H1 (cell line): Measurements from ENCODE around the gene CA9. TPM values are rescaled to one million over a fixed set of nuclear protein-coding genes. Genes with fewer than 3 reads are reported as not detected.

Experiments
- CTCF ChIA-PET: fragments of 300-600 bp; sonication (Branson Sonifier 250); formaldehyde crosslinking; loops from one replicate; lab custom pipeline; 2021; ENCODE audit not compliant: partially characterized antibody; lab: Charles Lee
- POLR2A ChIA-PET: fragments of 300-600 bp; sonication (Branson Sonifier 250); formaldehyde crosslinking; loops from one replicate; lab custom pipeline; 2021; ENCODE audit warnings: inconsistent platforms; ENCODE audit not compliant: partially characterized antibody; lab: Charles Lee
- DNase-seq, 2 experiments: peaks; one replicate each; pipeline versions ENCODE4 v3.0.0 to v3.0.0-alpha.2; 2010 to 2022; ENCODE audit warnings: low spot score in 2 of 2, low read depth in 1 of 2, mixed read lengths in 1 of 2
- FAIRE-seq: peaks from 2 replicates; lab custom pipeline; 2011; peaks lifted over from hg19 to GRCh38; lab: Jason Lieb, UNC
- H2AFZ ChIP-seq: 2 replicates; pipeline ENCODE4 v1.8.1; 2012; ENCODE audit warnings: low read length, inconsistent platforms
- H2AK5ac ChIP-seq: 2 replicates; pipeline ENCODE4 v1.6.1; 2013; ENCODE audit warnings: low read depth, low read length
- H2BK120ac ChIP-seq: replicated peaks from 2 replicates; pipeline ENCODE3; 2013; ENCODE audit warnings: low read depth, low read length, inconsistent platforms
- H2BK12ac ChIP-seq: 2 replicates; pipeline ENCODE4 v1.6.1; 2013; ENCODE audit warnings: low read depth, low read length
- H2BK15ac ChIP-seq: 2 replicates; pipeline ENCODE4 v1.6.1; 2013; ENCODE audit warnings: low read length
- H2BK20ac ChIP-seq: 2 replicates; pipeline ENCODE4 v1.6.1; 2013; ENCODE audit warnings: low read length
- H2BK5ac ChIP-seq: 2 replicates; pipeline ENCODE4 v1.6.1; 2013; ENCODE audit warnings: low read depth, low read length
- H3K14ac ChIP-seq: 2 replicates; pipeline ENCODE4 v1.6.1; 2013; ENCODE audit warnings: inconsistent platforms; ENCODE audit not compliant: insufficient read length
- H3K18ac ChIP-seq: 2 replicates; pipeline ENCODE4 v1.6.1; 2013; ENCODE audit warnings: low read length; ENCODE audit errors: extremely low read depth
- H3K23ac ChIP-seq: 2 replicates; pipeline ENCODE4 v1.6.1; 2013; ENCODE audit warnings: inconsistent platforms; ENCODE audit not compliant: insufficient read length
- H3K23me2 ChIP-seq: 2 replicates; pipeline ENCODE4 v1.6.1; 2013; ENCODE audit warnings: low read depth, low read length
- H3K27ac ChIP-seq: 2 replicates; pipeline ENCODE4 v1.6.1; 2011; ENCODE audit warnings: low read depth, low read length, inconsistent platforms
- H3K27me3 ChIP-seq, 4 experiments: replicated peaks in 1 of 4; 1 replicate in 1 of 4; 2 replicates in 3 of 4; pipeline versions ENCODE4 v1.6.1 to v1.8.1; 2011 to 2013; ENCODE audit warnings: low read length in 3 of 4, mild to moderate bottlenecking in 3 of 4, inconsistent platforms in 2 of 4, mixed read lengths in 2 of 4, moderate library complexity in 1 of 4; ENCODE audit not compliant: control insufficient read depth in 3 of 4, insufficient read depth in 3 of 4; ENCODE audit errors: extremely low read depth in 1 of 4
- H3K36me3 ChIP-seq, 4 experiments: 2 replicates each; pipeline versions ENCODE4 v1.6.1 to v1.8.1; 2011 to 2013; ENCODE audit warnings: mild to moderate bottlenecking in 4 of 4, low read length in 3 of 4, moderate library complexity in 2 of 4, control low read depth in 1 of 4, inconsistent platforms in 1 of 4; ENCODE audit not compliant: insufficient read depth in 4 of 4, control insufficient read depth in 2 of 4
- H3K4ac ChIP-seq: replicated peaks from 2 replicates; pipeline ENCODE3; 2013; ENCODE audit warnings: low read length, low read depth, mixed read lengths, inconsistent platforms; ENCODE audit not compliant: insufficient read length
- H3K4me1 ChIP-seq, 4 experiments: replicated peaks in 1 of 4; 1 replicate in 1 of 4; 2 replicates in 3 of 4; pipeline versions ENCODE4 v1.6.1 to v1.8.1; 2011 to 2013; ENCODE audit warnings: low read length in 3 of 4, inconsistent platforms in 2 of 4, mixed read lengths in 1 of 4; ENCODE audit not compliant: insufficient read depth in 4 of 4, control insufficient read depth in 3 of 4
- H3K4me2 ChIP-seq, 2 experiments: 2 replicates each; pipeline versions ENCODE4 v1.6.1 to v1.8.1; 2011 to 2013; ENCODE audit warnings: low read depth in 2 of 2, low read length in 2 of 2, control low read depth in 1 of 2, inconsistent platforms in 1 of 2, mild to moderate bottlenecking in 1 of 2; ENCODE audit not compliant: insufficient read depth in 1 of 2
- H3K4me3 ChIP-seq, 4 experiments: fragments of 200-600, 300-600 bp in 1 of 4; sonication (generic), shearing (Covaris generic), sonication (Bioruptor Twin) in 1 of 4; 2 replicates each; pipeline versions ENCODE4 v1.5.1 to v1.8.1; 2011 to 2016; ENCODE audit warnings: low read length in 4 of 4, low read depth in 3 of 4, control low read depth in 2 of 4, inconsistent platforms in 2 of 4, mild to moderate bottlenecking in 2 of 4, mixed read lengths in 1 of 4, moderate library complexity in 1 of 4; ENCODE audit not compliant: insufficient read depth in 2 of 4; ENCODE audit errors: extremely low read depth in 1 of 4
- H3K56ac ChIP-seq: replicated peaks from 2 replicates; pipeline ENCODE3; 2013; ENCODE audit warnings: low read depth, mild to moderate bottlenecking, mixed read lengths, low read length, inconsistent platforms; ENCODE audit not compliant: insufficient read length
- H3K79me1 ChIP-seq: 2 replicates; pipeline ENCODE4 v1.6.1; 2013; ENCODE audit warnings: low read depth, low read length, control low read depth
- H3K79me2 ChIP-seq, 2 experiments: 2 replicates each; pipeline versions ENCODE4 v1.6.1 to v1.8.1; 2012 to 2013; ENCODE audit warnings: low read length in 2 of 2, mild to moderate bottlenecking in 2 of 2, inconsistent platforms in 1 of 2; ENCODE audit not compliant: insufficient read depth in 2 of 2, control insufficient read depth in 1 of 2
- H3K9ac ChIP-seq, 4 experiments: replicated peaks in 1 of 4; 1 replicate in 1 of 4; 2 replicates in 3 of 4; pipeline versions ENCODE4 v1.6.1 to v1.8.1; 2011 to 2013; ENCODE audit warnings: low read depth in 3 of 4, low read length in 3 of 4, control low read depth in 2 of 4, mild to moderate bottlenecking in 2 of 4, moderate library complexity in 2 of 4, inconsistent platforms in 1 of 4; ENCODE audit errors: extremely low read depth in 1 of 4
- H3K9me3 ChIP-seq, 2 experiments: 2 replicates each; pipeline versions ENCODE4 v1.6.1 to v1.8.1; 2012 to 2013; ENCODE audit warnings: mild to moderate bottlenecking in 2 of 2, moderate library complexity in 2 of 2, control low read depth in 1 of 2, inconsistent platforms in 1 of 2, low read depth in 1 of 2, low read length in 1 of 2, mixed read lengths in 1 of 2; ENCODE audit not compliant: insufficient read depth in 2 of 2
- H4K20me1 ChIP-seq, 2 experiments: replicated peaks in 1 of 2; 2 replicates each; pipeline versions ENCODE3 to v1.8.1; 2011 to 2013; ENCODE audit warnings: inconsistent platforms in 2 of 2, low read length in 2 of 2, mild to moderate bottlenecking in 1 of 2; ENCODE audit not compliant: insufficient read depth in 2 of 2, control insufficient read depth in 1 of 2
- H4K5ac ChIP-seq: 2 replicates; pipeline ENCODE4 v1.6.1; 2013; ENCODE audit warnings: low read length, low read depth, mixed read lengths, inconsistent platforms; ENCODE audit not compliant: insufficient read length
- H4K8ac ChIP-seq: 2 replicates; pipeline ENCODE4 v1.8.0; 2013; ENCODE audit warnings: mild to moderate bottlenecking, moderate library complexity, low read length, inconsistent platforms; ENCODE audit not compliant: insufficient read depth; ENCODE audit errors: extremely low read depth
- H4K91ac ChIP-seq: replicated peaks from 2 replicates; pipeline ENCODE3; 2013; ENCODE audit warnings: low read length, mixed read lengths, inconsistent platforms; ENCODE audit not compliant: insufficient read length
- CREB1 ChIP-seq: IDR thresholded peaks from 2 replicates; pipeline ENCODE4 v1.6.1; 2012; ENCODE audit warnings: inconsistent platforms
- SP2 ChIP-seq: IDR thresholded peaks from 2 replicates; pipeline ENCODE4 v1.6.1; 2012; ENCODE audit warnings: mild to moderate bottlenecking, low read length, inconsistent platforms
- ZNF274 ChIP-seq: IDR thresholded peaks from 2 replicates; pipeline ENCODE4 v1.7.0; 2012; ENCODE audit warnings: low read length, borderline replicate concordance; ENCODE audit errors: extremely low read depth
- WGBS, 2 experiments: shearing (Covaris generic) in 1 of 2; methylation state at CpG; one replicate each; pipeline versions ENCODE4 v1.1.6 to v1.1.7; 2013 to 2015; ENCODE audit warnings: low lambda C conversion rate in 2 of 2, mixed read lengths in 2 of 2, inconsistent platforms in 1 of 2, low coverage in 1 of 2, missing lambda C conversion rate in 1 of 2; ENCODE audit not compliant: insufficient replicate concordance in 2 of 2, insufficient coverage in 1 of 2, insufficient read length in 1 of 2; ENCODE audit errors: extremely low coverage in 1 of 2, missing lambda C conversion rate in 1 of 2; 5-methylcytosine and 5-hydroxymethylcytosine counted together
- polyA plus RNA-seq, 7 experiments: library from polyadenylated mRNA; depleted of rRNA in 3 of 7; stranded (reverse) in 5 of 7; unstranded in 2 of 7; fragments of >200 nt in 5 of 7; fragments of 200-250 nt in 2 of 7; gene quantifications; 1 replicate in 5 of 7; 2 replicates in 1 of 7; 4 replicates in 1 of 7; pipeline versions ENCODE4 v1.2.1 to v1.2.3, GENCODE V29; 2011 to 2013; ENCODE audit warnings: missing spikeins in 2 of 7, mixed read lengths in 2 of 7
- total RNA-seq: library from RNA; stranded (reverse); fragmentation: NEBNext Ultra II Directional; extraction: Animal tissue kit (Norgen Biotek cat#: 25700); gene quantifications from 2 replicates; pipeline ENCODE4 v1.2.1, GENCODE V29; 2021

Gene CA9
- total and polyA plus RNA-seq, 2 of the 8 experiments (the other 6 are each of a cell fraction or from before 2014, with no cell fraction given): 1.3 to 1.8 TPM

GRCh38 chr9:35723426-35723825, 49.7 kb downstream of the CA9 start:
- ChIA-PET CTCF (interaction anchor here (1.0 to 16.0 kb wide), 4 partner anchors 8 to 76 kb away, joined by 3 to 198 read pairs (median 50); no protein-coding TSS in a partner anchor), POLR2A (interaction anchor here (11.1 kb wide), 1 partner anchor 29 kb away, joined by 158 read pairs; the partner anchor contains the start of gene TPM2)
- Histone ChIP-seq H3K18ac (no peak overlapping the region), H2AK5ac (no peak overlapping the region), H3K14ac (no peak overlapping the region), H4K8ac (no peak overlapping the region), H3K36me3 (peaks cover 18 to 57% (median 44%) of the 10 kb centered on the region in 4 experiments), H2BK120ac (no peak overlapping the region), H3K4me1 (peaks cover 3 to 17% (median 15%) of the 10 kb centered on the region in 4 experiments), H3K56ac (no peak overlapping the region), H3K4me2 (no peak overlapping the region), H3K27me3 (no peaks in the 10 kb centered on the region), H4K20me1 (peaks cover 0 to 2% of the 10 kb centered on the region in 2 experiments), H2BK20ac (no peak overlapping the region), H3K4ac (no peak overlapping the region), H2AFZ (no peak overlapping the region), H2BK5ac (no peak overlapping the region), H3K9ac (no peak overlapping the region), H4K91ac (no peak overlapping the region), H2BK15ac (no peak overlapping the region), H3K4me3 (no peak overlapping the region), H3K79me2 (peaks cover 2 to 23% of the 10 kb centered on the region in 2 experiments; a peak in 3 of 4 replicates), H4K5ac (no peak overlapping the region), H3K79me1 (peaks cover 4% of the 10 kb centered on the region), H3K23me2 (no peaks in the 10 kb centered on the region), H3K27ac (no peak overlapping the region), H2BK12ac (no peak overlapping the region), H3K23ac (no peak overlapping the region), H3K9me3 (no peaks in the 10 kb centered on the region; a peak in 1 of 4 replicates)
- FAIRE-seq: no peak
- no peak for DNase-seq
- WGBS, 2 experiments: 87% methylated on average over 2 of the region's 2 CpGs; no CpG with 5 or more reads in 1 of the 2 experiments
- TF ChIP-seq SP2 (no peak), CREB1 (no peak), ZNF274 (no peak)
